Measurements from ENCODE around the gene RIMBP2. TPM values are rescaled to one million over a fixed set of nuclear protein-coding genes. Genes with fewer than 3 reads are reported as not detected.

RIMBP2 gene
- total RNA-seq, 2 experiments from 2014 or later = not detected

DNA sequence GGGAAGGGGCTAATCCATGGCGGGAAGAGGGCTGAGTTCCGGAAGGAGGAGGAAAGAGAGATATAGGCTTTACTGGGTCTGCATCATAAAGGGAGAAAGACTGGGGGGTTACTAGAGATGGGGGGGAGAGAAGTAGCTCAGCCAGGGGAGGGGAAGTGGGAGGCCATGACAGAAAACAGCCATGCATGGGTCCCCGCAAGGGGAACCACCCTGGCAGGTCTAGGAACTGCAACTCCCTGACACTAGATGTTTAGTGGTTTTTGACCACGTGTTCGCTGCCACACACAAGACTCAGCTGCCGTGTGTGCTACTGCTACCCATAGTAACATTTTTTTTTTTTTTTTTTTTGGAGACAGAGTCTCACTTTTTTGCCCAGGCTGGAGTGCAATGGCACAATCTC, 145.0 kb downstream of the RIMBP2 start:
- Histone ChIP-seq H3K4me1 (ENCODE audit: insufficient read depth, low read length) (no peaks in the 10 kb centered on the region), H3K27me3 (ENCODE audit: control insufficient read depth in 1 of 2, insufficient read depth in 2 of 2, low read length in 2 of 2) (no peaks in the 10 kb centered on the region), H3K4me3 (ENCODE audit: low read length) (no peak overlapping the region), H3K36me3 (ENCODE audit: insufficient read depth, low read length) (no peaks in the 10 kb centered on the region), H3K27ac (ENCODE audit: low read depth in 1 of 2, low read length in 2 of 2) (no peak overlapping the region), H3K9me3 (ENCODE audit: control insufficient read depth in 1 of 2, insufficient read depth in 1 of 2, low read length in 2 of 2) (peaks cover 0 to 27% of the 10 kb centered on the region in 2 experiments)
- ATAC-seq (ENCODE audit: poor library complexity) = no peak
- H3K27ac Mint-ChIP-seq = no peak overlapping the region
- ChIA-PET POLR2A (no interaction called here), CTCF (no interaction called here)
- intact Hi-C loops (cut with DNase I, micrococcal nuclease) = no loop called here
- no peak overlapping the region for H3K4me3 Mint-ChIP-seq
- H3K4me1 Mint-ChIP-seq (ENCODE audit: low read depth) = no peaks in the 10 kb centered on the region
- no peak for DNase-seq
- H3K9me3 Mint-ChIP-seq = peaks cover 2% of the 10 kb centered on the region
- TF ChIP-seq, protein P1, sequence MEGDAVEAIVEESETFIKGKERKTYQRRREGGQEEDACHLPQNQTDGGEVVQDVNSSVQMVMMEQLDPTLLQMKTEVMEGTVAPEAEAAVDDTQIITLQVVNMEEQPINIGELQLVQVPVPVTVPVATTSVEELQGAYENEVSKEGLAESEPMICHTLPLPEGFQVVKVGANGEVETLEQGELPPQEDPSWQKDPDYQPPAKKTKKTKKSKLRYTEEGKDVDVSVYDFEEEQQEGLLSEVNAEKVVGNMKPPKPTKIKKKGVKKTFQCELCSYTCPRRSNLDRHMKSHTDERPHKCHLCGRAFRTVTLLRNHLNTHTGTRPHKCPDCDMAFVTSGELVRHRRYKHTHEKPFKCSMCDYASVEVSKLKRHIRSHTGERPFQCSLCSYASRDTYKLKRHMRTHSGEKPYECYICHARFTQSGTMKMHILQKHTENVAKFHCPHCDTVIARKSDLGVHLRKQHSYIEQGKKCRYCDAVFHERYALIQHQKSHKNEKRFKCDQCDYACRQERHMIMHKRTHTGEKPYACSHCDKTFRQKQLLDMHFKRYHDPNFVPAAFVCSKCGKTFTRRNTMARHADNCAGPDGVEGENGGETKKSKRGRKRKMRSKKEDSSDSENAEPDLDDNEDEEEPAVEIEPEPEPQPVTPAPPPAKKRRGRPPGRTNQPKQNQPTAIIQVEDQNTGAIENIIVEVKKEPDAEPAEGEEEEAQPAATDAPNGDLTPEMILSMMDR (IDR thresholded peaks at IDR 0.05) = no peak
- no peaks in the 10 kb centered on the region for H3K36me3 Mint-ChIP-seq (ENCODE audit: low read depth)
- no peaks in the 10 kb centered on the region for H3K27me3 Mint-ChIP-seq

DNA sequence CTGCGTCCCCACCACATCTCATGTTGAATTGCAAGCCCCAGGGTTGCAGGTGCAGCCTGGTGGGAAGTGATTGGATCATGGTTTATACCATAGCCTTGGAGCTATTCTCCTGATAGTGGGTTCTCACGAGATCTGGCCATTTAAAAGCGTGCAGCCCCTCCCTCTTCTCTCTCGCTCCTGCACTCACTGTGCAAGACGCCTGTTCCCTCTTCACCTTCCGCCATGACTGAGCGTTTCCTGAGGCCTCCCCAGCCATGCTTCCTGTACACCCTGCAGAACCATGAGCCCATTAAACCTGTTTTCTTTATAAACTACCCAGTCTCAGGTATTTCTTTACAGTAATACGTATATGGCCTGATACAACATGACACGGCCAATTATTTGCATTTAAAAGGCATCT, 146.6 kb downstream of the RIMBP2 start:
- ChIA-PET POLR2A (no interaction called here), CTCF (no interaction called here)
- no peak overlapping the region for H3K27ac ChIP-seq (ENCODE audit: low read depth in 1 of 2, low read length in 2 of 2)
- no peak for DNase-seq
- no peaks in the 10 kb centered on the region for H3K4me1 ChIP-seq (ENCODE audit: insufficient read depth, low read length)
- Mint-ChIP-seq H3K9me3 (peaks cover 4% of the 10 kb centered on the region), H3K36me3 (ENCODE audit: low read depth) (no peaks in the 10 kb centered on the region), H3K27ac (no peak overlapping the region), H3K27me3 (no peaks in the 10 kb centered on the region), H3K4me1 (ENCODE audit: low read depth) (no peaks in the 10 kb centered on the region), H3K4me3 (no peak overlapping the region)
- no peak for ATAC-seq (ENCODE audit: poor library complexity)
- H3K4me3 ChIP-seq (ENCODE audit: low read length) = no peak overlapping the region
- H3K27me3 ChIP-seq (ENCODE audit: control insufficient read depth in 1 of 2, insufficient read depth in 2 of 2, low read length in 2 of 2) = no peaks in the 10 kb centered on the region
- TF ChIP-seq, protein P1 (IDR thresholded peaks at IDR 0.05) = no peak
- intact Hi-C loops (cut with DNase I, micrococcal nuclease) = no loop called here
- no peaks in the 10 kb centered on the region for H3K36me3 ChIP-seq (ENCODE audit: insufficient read depth, low read length)
- H3K9me3 ChIP-seq (ENCODE audit: control insufficient read depth in 1 of 2, insufficient read depth in 1 of 2, low read length in 2 of 2) = peaks cover 9 to 20% of the 10 kb centered on the region in 2 experiments

DNA sequence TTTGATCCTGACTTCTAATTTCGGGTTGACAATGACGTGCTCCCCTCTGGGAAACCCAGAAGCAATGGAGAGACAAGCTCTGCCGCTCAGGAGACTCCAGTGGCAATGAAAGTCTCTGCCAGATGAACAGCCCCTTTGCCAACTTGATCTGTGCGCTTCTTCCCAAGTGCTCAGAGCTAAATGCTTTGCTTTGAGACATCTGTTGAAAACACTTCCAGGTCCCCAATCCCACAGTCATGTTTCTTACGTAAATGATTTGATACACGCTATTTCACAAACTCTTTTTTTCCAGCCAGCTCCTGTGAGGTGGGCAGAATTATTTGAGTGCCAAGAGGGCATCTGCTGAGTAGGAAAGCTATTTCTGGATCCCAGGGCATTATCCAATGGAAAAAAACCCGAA, 147.6 kb downstream of the RIMBP2 start:
- intact Hi-C loops (cut with DNase I, micrococcal nuclease) = no loop called here
- ATAC-seq (ENCODE audit: poor library complexity) (no peak), DNase-seq (no peak)
- Mint-ChIP-seq H3K36me3 (ENCODE audit: low read depth) (no peaks in the 10 kb centered on the region), H3K4me1 (ENCODE audit: low read depth) (no peaks in the 10 kb centered on the region), H3K4me3 (no peak overlapping the region), H3K9me3 (peaks cover 4% of the 10 kb centered on the region), H3K27me3 (no peaks in the 10 kb centered on the region), H3K27ac (no peak overlapping the region)
- Histone ChIP-seq H3K9me3 (ENCODE audit: control insufficient read depth in 1 of 2, insufficient read depth in 1 of 2, low read length in 2 of 2) (peaks cover 9 to 19% of the 10 kb centered on the region in 2 experiments), H3K4me3 (ENCODE audit: low read length) (no peak overlapping the region), H3K27ac (ENCODE audit: low read depth in 1 of 2, low read length in 2 of 2) (no peak overlapping the region), H3K4me1 (ENCODE audit: insufficient read depth, low read length) (no peaks in the 10 kb centered on the region), H3K27me3 (ENCODE audit: control insufficient read depth in 1 of 2, insufficient read depth in 2 of 2, low read length in 2 of 2) (no peaks in the 10 kb centered on the region), H3K36me3 (ENCODE audit: insufficient read depth, low read length) (no peaks in the 10 kb centered on the region)
- TF ChIP-seq, protein P1 (IDR thresholded peaks at IDR 0.05) = no peak
- ChIA-PET POLR2A (no interaction called here), CTCF (no interaction called here)
